Spleen (tissue), 7 donors: ENCODE results near the gene ANO2.

ENCODE experiments used
- CTCF ChIP-seq, 11 experiments: fragments of 200-600 bp in 7 of 11; fragments of 450-650 bp in 4 of 11; sonication (generic) in 4 of 11; IDR thresholded peaks in 8 of 11; conservative IDR thresholded peaks in 3 of 11; 1 replicate in 7 of 11; 2 replicates in 4 of 11; pipeline versions ENCODE4 v1.4.0 to v1.8.0; 2016 to 2021; ENCODE audit warnings: antibody characterized with exemption in 11 of 11, inconsistent platforms in 4 of 11, mild to moderate bottlenecking in 1 of 11
- POLR2A ChIP-seq, 3 donors: fragments of 450-650 bp; IDR thresholded peaks; one replicate each; pipeline ENCODE4 v1.5.1; 2017; ENCODE audit warnings: antibody characterized with exemption in 3 of 3, mild to moderate bottlenecking in 1 of 3
- POLR2AphosphoS5 ChIP-seq, 3 donors: sonication (generic); formaldehyde crosslinking; IDR thresholded peaks; one replicate each; pipeline ENCODE4 v1.5.1; 2017; ENCODE audit warnings: antibody characterized with exemption in 3 of 3
- donor health status: DM: no; HTN: no; CAD: no; lungs with moderate emphysema.
- donor health status: DM: no; HTN: no; CAD: no.
- donor health status: DM: no; HTN: no; CAD: no.

GRCh38 chr12:5898874-5899273 is 46.2 kb downstream of the ANO2 start:
- TF ChIP-seq CTCF (IDR thresholded peaks at IDR 0.05 in 8 of 11, conservative IDR thresholded peaks at IDR 0.05 in 3 of 11) (no peak), POLR2A (IDR thresholded peaks at IDR 0.05) (no peak), POLR2AphosphoS5 (IDR thresholded peaks at IDR 0.05) (no peak)
